GM19240 (cell line): ENCODE data around the gene DMD.

ENCODE experiments used
- DNase-seq: peaks from one replicate; pipeline ENCODE4 v3.0.0; 2011; ENCODE audit warnings: low spot score; ENCODE audit not compliant: insufficient read length

Gene DMD

GRCh38 chrX:33045245-33045644, 166.1 kb downstream of the DMD start:
- DNase-seq, result no peak

- DNase-seq, result no peak
These were observed 170.2 kb downstream of the DMD start for GRCh38 chrX:33041141-33041540.

- no peak for DNase-seq
These were observed 178.6 kb downstream of the DMD start for GRCh38 chrX:33032700-33033099.

- DNase-seq, result no peak
These were observed 196.4 kb downstream of the DMD start for GRCh38 chrX:33014949-33015348.

- no peak for DNase-seq
These were observed 197.3 kb downstream of the DMD start for GRCh38 chrX:33014086-33014485.

GRCh38 chrX:33001107-33001506, 210.2 kb downstream of the DMD start:
- DNase-seq, result no peak

GRCh38 chrX:32998776-32999175, 212.6 kb downstream of the DMD start:
- DNase-seq, result no peak

- DNase-seq, result no peak
These were observed 215.9 kb downstream of the DMD start for GRCh38 chrX:32995427-32995826.

GRCh38 chrX:32987142-32987541, 224.2 kb downstream of the DMD start:
- no peak for DNase-seq

GRCh38 chrX:32985544-32985943, 225.8 kb downstream of the DMD start:
- no peak for DNase-seq

- DNase-seq, result no peak
These were observed 244.5 kb downstream of the DMD start for GRCh38 chrX:32966821-32967355.

- no peak for DNase-seq
These were observed 257.2 kb downstream of the DMD start for GRCh38 chrX:32954125-32954524.

GRCh38 chrX:32948130-32948529, 263.2 kb downstream of the DMD start:
- DNase-seq, result no peak

- DNase-seq, result no peak
These were observed 274.3 kb downstream of the DMD start for GRCh38 chrX:32937043-32937442.

GRCh38 chrX:32933548-32933947, 277.8 kb downstream of the DMD start:
- no peak for DNase-seq

GRCh38 chrX:32929040-32929439, 282.3 kb downstream of the DMD start:
- DNase-seq, result no peak

- DNase-seq, result no peak
These were observed 315.3 kb downstream of the DMD start for GRCh38 chrX:32896088-32896487.

- DNase-seq, result no peak
These were observed 316.7 kb downstream of the DMD start for GRCh38 chrX:32894679-32895078.

GRCh38 chrX:32893751-32894150, 317.6 kb downstream of the DMD start:
- DNase-seq, result no peak

- DNase-seq, result no peak
These were observed 333.8 kb downstream of the DMD start for GRCh38 chrX:32877592-32877991.

GRCh38 chrX:32874839-32875238, 336.5 kb downstream of the DMD start:
- no peak for DNase-seq

GRCh38 chrX:32873786-32874185, 337.6 kb downstream of the DMD start:
- DNase-seq, result no peak

- no peak for DNase-seq
These were observed 339.7 kb downstream of the DMD start for GRCh38 chrX:32871636-32872035.

- DNase-seq, result no peak
These were observed 342.8 kb downstream of the DMD start for GRCh38 chrX:32868524-32868895.
